ENCODE measurements around the gene CLDN12. TPM values are rescaled to one million over a fixed set of nuclear protein-coding genes. Genes with fewer than 3 reads are reported as not detected.
A peak's percentile ranks its signal among the peaks of the same experiment; 100 is the strongest.

Gene CLDN12
- polyA plus RNA-seq, 1 experiment = 71.0 TPM

DNA sequence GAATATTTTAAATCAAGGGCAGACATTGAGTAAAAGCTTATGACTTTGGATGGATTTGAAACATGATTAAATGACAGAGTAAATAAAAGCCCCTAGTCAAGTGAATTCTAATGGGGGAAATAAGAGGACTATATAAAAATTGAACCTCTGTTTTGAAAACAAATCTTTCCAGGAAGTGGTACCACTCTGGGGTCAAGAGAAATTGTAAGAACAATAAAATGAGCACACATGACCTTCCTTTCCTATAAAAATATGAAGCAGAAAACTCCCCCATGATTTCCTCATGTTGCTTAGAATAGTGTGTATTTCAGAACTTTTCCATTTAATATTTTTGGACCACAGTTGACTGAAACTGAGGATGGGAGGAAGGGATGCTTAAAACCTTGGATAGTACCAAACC lies 12.3 kb upstream of the CLDN12 start:
- ChIA-PET CTCF (no interaction called here), POLR2A (no interaction called here)
- H3K27me3 ChIP-seq (ENCODE audit: control insufficient read depth, insufficient read depth, low read length) = no peaks in the 10 kb centered on the region
- H3K4me3 ChIP-seq (ENCODE audit: low read depth, low read length) = no peak overlapping the region
- no peaks in the 10 kb centered on the region for H3K36me3 ChIP-seq (ENCODE audit: control insufficient read depth, insufficient read depth, low read length)
- TF ChIP-seq CTCF (IDR thresholded peaks at IDR 0.05; ENCODE audit: insufficient read depth, low read depth, low read length) = no peak
- DNase-seq (ENCODE audit: low read depth) = no peak

- TF ChIP-seq CTCF (IDR thresholded peaks at IDR 0.05; ENCODE audit: insufficient read depth, low read depth, low read length) = no peak
- Histone ChIP-seq H3K27me3 (ENCODE audit: control insufficient read depth, insufficient read depth, low read length) (no peaks in the 10 kb centered on the region), H3K36me3 (ENCODE audit: control insufficient read depth, insufficient read depth, low read length) (no peaks in the 10 kb centered on the region), H3K4me3 (ENCODE audit: low read depth, low read length) (no peak overlapping the region)
- ChIA-PET CTCF (no interaction called here), POLR2A (no interaction called here)
- no peak for DNase-seq (ENCODE audit: low read depth)
These were observed 11.8 kb upstream of the CLDN12 start for GRCh38 chr7:90391488-90391887.

- no peaks in the 10 kb centered on the region for H3K36me3 ChIP-seq (ENCODE audit: control insufficient read depth, insufficient read depth, low read length)
- H3K27me3 ChIP-seq (ENCODE audit: control insufficient read depth, insufficient read depth, low read length) = no peaks in the 10 kb centered on the region
- CTCF ChIA-PET = no interaction called here
- POLR2A ChIA-PET = no interaction called here
- no peak for TF ChIP-seq CTCF (IDR thresholded peaks at IDR 0.05; ENCODE audit: insufficient read depth, low read depth, low read length)
- H3K4me3 ChIP-seq (ENCODE audit: low read depth, low read length) = no peak overlapping the region
- no peak for DNase-seq (ENCODE audit: low read depth)
These were observed 6.8 kb upstream of the CLDN12 start for GRCh38 chr7:90396420-90396819.

- H3K4me3 ChIP-seq (ENCODE audit: low read depth, low read length) = no peak overlapping the region
- no peak for TF ChIP-seq CTCF (IDR thresholded peaks at IDR 0.05; ENCODE audit: insufficient read depth, low read depth, low read length)
- no peaks in the 10 kb centered on the region for H3K27me3 ChIP-seq (ENCODE audit: control insufficient read depth, insufficient read depth, low read length)
- CTCF ChIA-PET = no interaction called here
- H3K36me3 ChIP-seq (ENCODE audit: control insufficient read depth, insufficient read depth, low read length) = peaks cover 1% of the 10 kb centered on the region; the same call in 1 of the 2 replicates
- POLR2A ChIA-PET = no interaction called here
- DNase-seq (ENCODE audit: low read depth) = no peak
These were observed 1.3 kb upstream of the CLDN12 start for GRCh38 chr7:90401989-90402388.

DNA sequence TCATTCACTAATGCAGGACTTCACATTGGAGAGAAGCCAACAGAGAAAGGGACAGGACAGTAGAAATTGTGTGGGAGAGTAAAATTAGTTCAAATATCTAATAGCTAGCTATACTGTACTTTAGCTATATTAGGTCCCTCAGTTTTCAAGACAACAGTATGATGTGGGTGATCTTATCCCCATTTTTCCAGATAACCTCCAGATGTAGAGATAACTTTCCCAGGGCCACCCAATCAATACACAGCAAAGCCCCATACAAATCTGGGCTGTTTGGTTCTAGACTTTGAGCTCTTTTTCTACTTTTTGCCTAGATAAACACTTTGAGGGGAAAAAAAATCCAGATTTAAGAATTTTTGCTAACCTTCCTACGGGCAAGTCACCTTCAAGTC lies 482 bp upstream of the CLDN12 start:
- Histone ChIP-seq H3K27me3 (ENCODE audit: control insufficient read depth, insufficient read depth, low read length) (no peaks in the 10 kb centered on the region), H3K36me3 (ENCODE audit: control insufficient read depth, insufficient read depth, low read length) (peaks cover 1% of the 10 kb centered on the region; the same call in 1 of the 2 replicates), H3K4me3 (ENCODE audit: low read depth, low read length) (peak overlapping the region; percentile 77)
- no peak for TF ChIP-seq CTCF (IDR thresholded peaks at IDR 0.05; ENCODE audit: insufficient read depth, low read depth, low read length)
- ChIA-PET CTCF (interaction anchor here (1.3 kb wide), 2 partner anchors 25 to 57 kb away, joined by 3 to 6 read pairs; no protein-coding TSS in a partner anchor), POLR2A (no interaction called here)
- DNase-seq (ENCODE audit: low read depth) = no peak

Measured in BJ (cell line).